ENCODE results near the gene FGF6.

Gene FGF6

DNA sequence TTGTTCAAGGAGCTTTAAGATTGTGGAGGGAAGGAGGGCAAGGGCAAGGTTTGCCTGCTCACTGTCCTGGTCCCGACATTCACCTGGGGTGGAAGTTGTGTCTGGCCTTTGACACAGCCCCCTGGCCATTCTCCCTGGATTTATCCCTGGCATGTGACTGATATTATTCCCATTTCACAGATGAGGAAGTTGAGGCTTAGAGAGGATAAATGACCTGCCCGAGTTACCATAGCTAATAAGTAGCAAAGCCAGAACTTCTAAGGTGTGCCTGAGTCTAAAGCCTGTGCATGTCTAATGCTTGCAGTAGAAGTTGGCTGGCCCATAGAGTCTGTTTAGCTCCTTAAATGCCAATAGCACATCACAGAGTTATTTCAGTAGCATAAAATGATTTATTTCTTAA is 720 bp upstream of the FGF6 start:
- DNase-seq = no peak

DNA sequence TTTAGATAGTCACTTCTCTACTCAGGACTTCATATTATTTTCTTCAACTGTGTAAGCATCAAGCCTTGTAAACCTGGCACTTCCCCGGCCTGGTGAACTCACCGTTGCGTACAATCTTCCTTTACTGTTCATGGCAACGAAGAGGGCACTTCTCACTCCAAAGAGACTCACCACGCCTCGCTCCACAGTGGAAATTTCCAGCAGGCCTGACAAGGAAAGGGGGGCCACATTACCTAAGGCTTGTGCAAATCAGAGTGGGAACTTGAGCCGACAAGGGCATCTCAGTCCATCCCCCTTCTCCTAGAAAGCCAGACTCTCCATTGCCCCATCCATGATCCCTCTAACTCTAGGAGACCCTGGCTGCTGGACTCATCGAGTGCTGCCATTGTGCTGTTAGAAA is 1.6 kb downstream of the FGF6 start:
- DNase-seq = no peak

DNA sequence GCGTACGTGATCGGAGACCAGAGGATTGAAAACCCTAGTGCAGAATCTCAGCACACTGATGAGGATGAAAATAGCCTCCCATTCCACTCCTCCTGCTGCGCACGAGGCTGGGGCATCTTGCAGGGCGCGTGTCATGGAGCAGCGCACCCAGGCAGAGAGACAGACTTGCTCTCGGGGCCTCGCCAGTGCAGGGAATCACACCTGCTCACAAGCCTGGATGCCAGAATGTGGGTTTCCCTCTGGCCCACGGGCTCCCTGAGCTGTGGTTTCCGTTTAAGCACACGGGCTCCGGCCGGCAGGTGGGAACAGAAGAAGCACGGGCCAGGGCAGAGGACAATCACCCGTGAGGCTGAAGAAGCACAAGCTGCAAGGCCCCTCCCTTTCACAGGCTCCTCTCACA is 2.0 kb downstream of the FGF6 start:
- DNase-seq = no peak

DNA sequence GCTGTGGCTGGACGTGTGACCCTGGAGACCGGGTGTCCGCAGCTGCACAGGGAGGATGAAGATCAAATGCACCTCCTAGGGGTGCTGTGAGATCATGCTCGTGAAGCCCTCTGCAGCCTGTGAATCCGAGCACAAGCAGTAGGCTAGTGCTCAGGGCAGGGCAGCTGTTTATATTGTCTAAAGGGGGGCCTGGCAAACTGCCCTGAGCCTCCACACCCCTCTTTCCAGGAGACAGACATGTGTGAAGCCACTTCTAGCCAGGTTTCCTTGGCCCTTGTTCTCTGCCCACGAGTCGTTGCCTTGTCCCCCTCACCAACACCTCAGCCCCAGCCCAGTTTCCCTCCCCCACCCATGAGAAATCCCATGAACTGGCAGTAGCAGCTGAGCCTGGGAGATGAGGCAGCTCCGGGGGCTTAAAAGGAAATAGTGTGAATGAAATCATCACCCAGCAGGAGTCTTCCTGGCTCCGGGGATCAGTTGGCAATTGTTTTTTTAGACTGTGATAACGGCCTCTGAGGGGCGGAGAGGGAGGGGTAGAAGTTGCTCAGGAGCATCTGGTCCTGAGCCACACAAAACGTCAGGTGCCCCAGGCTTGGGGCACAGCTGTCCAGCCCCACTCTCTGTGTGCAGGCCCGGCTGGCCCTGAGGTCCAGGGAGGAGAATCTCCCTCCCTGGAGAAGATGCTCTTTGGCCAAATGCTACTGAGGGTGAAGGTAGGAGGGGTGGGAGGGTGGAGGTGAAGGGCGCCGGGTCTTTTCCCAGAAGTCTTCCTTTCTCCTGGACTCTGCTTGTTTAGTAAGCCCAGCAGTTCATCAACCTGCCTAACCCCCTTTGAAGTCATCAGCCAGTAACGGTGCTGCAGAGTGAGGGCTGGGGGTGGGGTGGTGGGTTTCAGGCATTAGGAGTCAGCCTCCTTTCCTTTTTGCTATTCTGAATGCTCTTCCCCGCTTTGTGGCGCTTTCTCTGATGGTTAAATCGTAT is 4.0 kb downstream of the FGF6 start:
- DNase-seq = no peak

DNA sequence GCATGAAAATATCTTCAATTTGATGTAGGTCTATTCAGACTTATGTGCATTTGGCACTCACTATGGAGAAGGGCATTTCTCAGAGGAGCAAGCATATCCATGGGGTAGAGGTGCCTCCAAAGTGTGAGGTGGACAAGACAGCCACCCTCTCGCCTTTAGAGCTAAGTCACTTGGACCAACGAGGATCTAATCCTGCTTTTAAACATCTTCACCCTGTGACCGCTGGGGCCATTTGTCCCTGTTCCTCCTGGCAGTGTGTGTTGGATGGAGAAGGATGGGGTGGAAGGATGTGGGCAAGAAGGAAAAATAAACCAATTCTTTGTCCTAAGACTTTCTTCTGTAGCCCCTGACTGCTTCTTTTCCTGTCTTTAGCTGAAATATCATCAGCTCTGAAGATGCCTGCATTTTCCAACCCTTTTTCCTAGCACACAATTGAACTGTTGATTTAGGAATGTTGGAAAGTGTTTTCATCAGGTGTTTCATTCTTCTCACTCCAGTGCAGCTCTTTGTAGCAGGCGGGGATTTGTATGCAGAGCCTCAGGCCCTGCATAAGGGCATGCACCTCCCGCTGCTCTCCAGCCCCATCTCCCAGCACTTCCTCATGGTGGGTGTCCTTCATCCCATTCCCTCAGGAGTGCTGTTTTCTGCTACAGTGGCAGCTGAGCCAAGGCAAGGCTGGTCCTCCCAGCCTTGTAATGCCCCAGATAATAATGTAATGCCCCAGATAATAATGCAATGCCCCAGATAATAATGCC is 5.3 kb downstream of the FGF6 start:
- DNase-seq = no peak

DNA sequence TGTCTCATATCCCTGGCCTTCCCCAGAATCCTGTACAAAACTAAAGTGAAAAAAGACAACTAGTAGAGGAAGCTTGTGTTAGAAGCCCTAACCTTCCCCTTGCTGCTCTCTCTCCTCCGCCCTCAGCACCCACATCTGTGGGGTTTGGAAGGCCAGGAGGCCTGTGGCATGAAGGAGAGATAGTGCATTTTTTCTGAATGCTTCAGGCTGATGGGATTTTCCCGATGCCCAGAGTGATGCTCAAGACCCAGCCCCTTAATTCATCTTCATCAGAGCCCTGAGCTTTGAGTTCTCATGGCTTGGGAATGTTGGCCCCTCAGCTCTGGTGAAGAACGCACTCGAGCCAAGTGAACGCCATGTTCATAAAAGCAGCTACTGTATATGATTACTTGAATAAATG is 5.9 kb downstream of the FGF6 start:
- DNase-seq = no peak

DNA sequence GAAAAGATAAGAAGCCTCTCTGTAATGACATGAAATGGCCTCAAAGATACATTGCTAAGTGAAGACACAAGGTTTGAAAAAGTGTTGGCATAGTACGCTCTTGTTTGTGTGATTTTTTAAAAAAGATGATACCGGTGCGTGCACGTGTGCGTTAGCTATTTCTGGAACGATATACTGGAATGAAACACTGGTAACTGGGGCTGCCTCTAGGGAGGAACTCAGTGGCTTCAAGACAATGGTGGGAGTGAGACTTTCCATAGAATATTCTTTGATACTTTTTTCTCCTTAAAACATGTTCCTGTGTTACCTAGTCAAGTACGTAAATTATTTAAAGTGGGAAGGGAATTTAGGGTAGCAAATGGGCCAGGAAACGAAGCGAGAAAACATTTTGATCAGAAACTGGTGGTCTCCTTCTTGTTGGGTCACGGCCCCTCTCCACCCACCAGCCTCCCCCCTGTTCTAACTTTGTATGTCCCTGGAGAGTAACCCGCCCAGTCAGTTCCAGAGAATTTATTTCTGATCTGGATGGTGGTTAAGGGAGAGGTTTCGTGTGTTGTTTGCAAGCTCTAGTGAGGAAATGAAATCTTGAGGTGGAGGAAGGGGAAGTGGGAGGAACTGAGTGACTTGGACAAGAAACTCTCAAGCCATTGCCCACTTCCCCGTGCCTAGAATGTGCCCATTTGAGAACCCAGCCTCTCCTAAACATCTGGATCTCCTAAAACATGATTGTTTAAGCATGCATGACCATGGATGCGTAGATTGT is 6.6 kb downstream of the FGF6 start:
- DNase-seq = no peak

DNA sequence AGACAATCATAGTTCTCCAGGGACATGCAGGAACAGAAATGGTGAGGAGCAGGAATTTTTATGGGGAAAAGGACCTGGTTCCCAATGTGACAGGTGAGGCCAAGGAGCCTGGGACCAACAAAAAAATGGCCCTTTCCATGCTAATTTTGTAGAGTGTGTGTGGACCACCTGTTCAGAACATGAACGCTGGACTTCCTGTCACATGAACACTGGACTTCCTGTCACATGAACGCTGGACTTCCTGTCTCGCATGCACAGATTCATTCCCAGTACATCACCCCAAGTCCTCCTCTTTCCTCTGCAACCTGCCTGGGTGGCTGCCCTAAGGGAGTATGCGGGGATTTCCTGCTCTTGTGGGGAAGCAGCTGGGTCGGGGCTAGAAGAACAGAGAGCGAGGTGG is 10.1 kb downstream of the FGF6 start:
- no peak for DNase-seq

DNA sequence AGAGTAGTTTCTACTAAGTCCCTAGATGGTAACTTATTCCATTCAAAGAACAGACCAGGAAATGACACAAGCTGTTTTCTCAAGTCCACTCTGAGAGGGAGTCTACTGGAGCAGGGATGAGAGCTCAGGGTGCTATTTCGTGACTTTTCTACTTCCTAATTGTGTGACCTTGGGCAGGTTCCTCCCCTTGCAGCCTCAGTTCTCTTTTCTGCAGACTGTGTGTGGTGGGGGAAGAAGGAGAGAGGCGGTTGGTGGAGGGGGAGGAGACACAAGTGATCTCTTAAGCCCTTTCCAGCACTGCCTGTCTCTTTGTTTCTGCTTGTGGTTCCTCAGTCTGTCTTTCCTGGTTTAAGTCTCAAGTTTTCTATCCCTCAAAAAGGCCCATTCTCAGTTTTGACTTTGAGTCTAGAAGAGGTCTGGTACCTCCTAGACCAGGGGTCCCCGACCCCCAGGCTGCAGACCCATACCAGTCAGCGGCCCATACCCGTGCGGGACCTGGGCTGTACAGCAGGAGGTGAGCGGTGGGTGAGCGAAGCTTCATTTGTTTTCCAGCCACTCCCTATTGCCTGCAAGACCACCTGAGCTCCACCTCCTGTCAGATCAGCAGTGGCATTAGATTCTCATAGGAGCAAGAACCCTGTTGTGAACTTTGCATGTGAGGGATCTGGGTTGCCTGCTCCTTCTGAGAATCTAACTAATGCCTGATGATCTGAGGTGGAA is 10.7 kb downstream of the FGF6 start:
- DNase-seq = no peak

DNA sequence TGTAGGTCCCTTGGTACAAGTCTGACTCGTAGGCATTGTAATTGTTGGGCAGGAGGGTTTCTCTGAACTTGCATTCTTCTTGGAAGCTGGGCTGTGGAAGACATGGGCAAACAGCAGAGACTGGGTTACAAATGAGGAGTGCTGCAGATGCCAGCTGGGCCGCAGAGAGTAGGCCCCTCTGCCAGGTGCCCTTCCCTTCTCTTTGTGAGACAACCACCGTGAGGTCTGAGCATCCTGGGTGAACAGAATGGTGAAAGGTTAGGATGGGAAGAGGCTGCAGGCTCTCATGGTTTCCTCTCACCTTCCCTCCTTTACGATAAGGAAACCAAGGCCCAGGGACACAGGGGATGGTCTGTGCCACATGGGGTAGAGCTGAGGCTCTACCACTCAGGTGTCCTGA is 11.3 kb downstream of the FGF6 start:
- DNase-seq = no peak

DNA sequence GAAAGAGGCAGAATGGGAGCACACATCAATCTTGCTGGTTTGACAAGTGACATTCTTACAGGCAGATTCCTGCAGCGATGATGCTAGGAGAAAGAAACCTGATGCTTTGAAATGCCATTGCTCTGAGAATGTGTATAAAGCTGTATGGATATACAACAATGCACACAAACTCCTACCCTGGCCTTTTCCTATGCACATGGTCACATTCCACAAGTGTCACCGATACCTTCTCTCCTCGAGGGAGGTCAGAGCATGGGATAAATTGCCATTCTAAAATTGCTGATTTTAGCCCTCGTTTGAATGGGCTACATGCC is 11.9 kb downstream of the FGF6 start:
- no peak for DNase-seq

DNA sequence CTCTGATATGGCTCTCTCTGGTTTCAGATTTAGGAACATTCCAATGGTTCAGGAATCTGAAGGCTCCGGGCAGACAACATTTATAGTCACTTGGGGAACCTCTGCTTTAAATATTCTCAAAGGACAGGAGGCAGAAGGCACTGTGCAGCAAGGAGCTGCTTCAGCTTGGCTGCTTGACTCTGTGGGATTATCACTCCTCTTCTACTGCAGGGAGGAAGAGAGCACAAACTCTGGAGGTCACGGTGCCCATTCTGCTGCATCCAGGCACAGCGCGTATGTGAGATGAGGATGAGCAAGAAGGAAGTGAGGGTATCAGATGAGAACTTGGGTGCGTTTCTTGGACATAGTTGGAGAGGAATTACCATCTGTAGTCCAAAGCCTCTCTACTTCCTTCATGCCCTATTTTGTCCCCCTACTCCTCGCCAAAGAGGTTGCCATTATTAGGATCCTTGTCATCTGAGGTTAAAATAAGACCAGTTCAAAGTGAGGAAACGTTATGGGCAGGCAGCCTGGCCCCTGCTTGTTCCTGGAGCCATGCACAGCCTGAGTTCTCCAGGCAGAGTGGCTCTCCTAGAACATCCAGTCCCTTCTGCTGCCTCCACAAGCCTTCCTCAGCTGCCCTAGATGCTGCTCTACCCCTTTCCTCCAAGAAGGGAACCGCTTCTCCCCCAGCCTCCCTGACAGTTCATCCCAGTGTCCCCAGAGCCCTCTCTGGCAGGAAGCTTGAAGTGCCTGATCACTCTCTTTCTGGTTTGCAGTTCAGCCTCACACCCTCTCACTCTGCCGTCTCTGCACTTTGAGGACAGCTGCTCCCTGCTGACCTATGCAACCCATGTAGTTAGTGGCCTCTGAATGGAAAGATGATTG is 12.5 kb downstream of the FGF6 start:
- no peak for DNase-seq

DNA sequence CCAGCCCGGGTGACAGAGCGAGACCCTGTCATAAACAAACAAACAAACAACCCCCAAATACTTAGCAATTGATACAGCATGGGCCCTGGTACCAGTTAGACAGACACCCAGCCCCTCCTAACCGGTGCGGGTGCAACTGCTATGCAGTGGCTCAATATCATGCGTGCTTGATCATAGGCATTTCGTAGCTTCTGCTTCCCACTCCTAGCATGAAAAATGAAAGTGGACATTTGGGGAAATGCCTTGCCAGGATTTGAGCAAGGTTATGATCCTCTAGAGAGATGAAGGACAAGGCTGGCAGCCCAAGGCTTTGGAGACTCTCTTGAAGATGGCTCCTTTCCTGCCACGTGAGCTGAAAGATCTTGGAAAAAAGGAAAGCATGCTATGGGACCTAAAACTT is 13.7 kb downstream of the FGF6 start:
- DNase-seq = no peak

DNA sequence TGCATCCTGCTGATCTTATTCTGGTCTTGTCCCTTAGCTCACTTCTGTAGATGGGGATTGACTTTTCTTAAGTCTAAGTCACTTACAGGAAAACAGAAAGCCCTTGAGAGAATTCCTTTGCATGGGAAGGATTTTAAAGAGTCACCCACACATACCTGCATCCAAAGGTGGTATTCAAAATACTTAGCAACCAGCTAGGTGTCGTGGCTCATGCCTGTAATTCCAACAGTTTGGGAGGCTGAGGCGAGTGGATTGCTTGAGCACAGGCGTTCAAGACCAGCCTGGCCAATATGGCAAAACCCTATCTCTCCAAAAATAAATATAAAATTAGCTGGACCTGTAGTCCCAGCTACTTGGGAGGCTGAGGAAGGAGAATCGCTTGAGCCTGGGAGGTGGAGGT is 14.2 kb downstream of the FGF6 start:
- no peak for DNase-seq

DNA sequence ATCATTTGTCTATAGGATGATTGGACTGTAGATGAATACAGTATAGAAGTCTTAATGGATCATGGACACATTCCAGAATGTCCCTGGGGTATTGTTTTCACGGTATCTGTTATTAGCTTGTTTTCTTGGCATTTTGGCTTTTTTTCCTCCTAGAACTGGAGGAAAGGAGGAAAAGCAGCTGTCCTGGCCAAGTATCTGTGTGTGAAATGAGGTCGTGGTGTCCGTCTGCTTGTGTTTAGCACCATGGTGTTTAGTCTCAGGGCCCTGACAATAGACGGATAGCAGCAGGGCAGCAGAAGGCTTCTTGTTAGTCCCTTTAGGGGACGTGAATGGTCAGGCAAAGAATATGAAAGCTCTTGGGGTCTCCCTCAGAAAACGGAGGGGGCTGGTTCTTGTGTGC is 21.2 kb downstream of the FGF6 start:
- DNase-seq = no peak

DNA sequence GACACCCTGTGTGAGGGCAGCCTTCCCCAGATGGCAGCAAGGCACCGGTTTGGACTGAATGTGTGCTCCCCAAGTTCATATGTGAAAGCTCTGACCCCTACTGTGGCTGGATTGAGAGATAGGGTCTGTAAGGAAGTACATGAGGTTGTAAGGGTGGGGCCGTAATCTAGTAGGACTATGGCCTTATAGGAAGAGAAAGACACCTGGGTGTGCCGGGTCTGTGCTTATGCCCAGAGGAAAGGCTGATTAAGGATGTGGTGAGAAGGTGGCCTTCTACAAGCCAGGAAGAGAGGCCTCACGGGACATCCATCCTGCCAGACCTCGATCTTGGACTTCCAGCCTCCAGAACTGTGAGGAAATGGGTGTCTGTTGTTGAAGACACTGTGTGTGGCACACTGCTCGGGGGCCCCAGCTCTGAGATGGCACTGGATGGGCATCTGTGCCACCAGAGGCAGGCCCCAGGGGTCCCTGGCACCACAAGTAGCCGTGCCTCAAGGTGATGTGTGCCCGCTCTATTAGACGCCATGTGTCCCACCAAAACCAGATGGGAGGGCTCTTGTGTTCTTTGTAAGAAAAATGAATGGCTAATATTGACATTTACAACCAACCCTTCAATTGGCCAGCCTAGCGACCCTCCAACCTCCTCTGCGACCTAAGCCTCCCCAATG is 22.0 kb downstream of the FGF6 start:
- no peak for DNase-seq

DNA sequence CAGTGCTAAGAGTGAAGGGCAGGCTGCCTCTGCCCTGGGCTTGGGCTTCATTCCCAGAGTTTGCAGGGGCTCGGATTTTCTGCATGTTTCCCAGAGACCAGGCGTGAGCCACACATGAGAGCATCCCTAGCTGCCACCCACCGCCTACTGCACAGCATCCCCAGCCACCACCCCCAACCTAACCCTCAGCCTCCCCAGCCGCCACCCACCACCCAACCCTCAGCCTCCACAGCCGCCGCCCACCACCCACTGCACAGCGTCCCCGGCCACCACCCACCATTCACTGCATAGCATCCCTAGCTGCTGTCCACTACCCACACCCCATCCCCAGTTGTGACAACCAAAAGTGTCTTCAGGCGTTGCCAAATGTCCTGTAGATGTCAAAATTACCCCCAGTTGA is 22.6 kb downstream of the FGF6 start:
- no peak for DNase-seq

DNA sequence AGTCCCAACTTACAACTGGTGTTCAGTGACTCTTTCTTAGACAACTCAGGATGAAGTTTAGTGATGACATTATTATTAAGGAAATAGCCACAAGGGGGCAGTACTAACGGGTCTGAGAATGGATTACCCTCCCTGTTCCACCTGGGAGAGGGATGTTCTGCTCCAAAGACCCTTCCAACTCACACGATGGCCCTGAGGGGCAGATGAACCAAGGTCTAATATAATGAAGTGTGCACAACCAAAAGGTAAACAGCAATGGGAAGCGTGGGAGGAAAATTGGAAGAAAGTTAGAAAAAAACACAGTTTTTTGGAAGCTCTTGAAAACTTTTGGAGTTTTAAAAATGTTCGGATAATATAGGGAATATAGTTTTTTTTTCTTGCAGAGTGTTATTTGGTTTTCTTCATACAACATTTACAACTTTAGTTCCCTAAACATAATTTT is 24.0 kb downstream of the FGF6 start:
- peak; percentile 30 for DNase-seq

DNA sequence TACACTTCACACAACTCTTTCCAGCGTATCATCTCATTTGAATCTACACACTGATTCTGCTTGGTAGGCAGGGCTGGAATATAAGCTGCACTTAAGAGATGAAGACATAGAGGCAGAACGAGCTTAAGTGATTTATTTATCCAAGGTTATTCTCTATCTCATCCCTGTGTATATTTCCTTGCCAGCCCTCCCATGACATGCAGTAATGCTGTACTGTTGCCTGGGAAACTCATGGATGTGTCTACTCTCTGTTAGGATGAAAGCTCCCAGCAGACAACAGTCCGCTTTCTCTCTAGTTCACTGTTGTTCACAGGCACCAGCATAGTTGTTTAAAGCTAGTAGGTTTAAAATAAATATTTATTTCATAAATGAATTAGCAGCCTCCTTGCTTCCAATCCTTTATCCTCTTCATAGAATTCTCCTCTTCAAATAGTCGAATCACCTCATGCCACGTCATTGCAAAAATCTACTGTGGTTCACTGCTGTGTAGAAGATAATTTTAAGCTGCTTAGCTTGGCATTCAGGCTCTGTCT is 25.4 kb downstream of the FGF6 start:
- DNase-seq = no peak

DNA sequence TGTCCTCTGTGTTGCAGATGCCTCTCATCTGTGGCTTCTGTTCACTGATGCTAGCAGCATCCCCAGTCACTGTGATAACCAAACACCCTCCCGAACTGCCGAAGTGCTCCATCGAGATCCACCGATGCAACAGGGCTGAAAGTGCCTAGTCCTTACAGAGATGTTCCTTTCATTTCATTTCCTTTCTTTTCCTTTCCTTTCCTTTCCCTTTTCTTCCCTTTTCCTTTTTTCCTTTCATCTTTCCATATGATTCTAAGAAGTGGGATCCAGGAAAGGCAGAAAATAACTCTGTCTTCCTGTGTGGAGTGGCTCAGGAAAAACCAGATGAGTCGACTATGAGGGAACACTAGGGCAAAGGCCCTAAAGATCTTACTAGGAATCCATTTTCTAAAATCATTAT is 26.7 kb downstream of the FGF6 start:
- no peak for DNase-seq

DNA sequence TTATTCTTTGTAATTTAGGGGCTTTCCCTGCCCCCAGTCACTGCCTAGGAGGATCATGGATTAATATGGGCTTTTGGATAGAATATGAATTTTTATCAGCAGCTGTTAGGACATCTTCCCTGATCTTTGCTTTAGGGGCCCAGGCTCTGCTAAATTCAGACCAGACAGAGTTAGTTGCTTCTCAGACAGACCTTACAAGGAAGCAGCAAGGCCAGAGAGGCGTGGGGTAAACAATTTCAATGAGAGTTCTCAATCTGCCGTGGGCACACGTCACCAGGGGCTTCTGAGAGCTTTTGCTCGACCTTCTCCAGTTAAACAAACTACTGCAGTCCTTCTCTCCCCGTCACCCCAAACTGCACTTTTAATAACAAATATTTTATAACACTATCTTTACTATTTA is 27.7 kb downstream of the FGF6 start:
- no peak for DNase-seq
